ENCODE results near the gene CCDC14.

DNA sequence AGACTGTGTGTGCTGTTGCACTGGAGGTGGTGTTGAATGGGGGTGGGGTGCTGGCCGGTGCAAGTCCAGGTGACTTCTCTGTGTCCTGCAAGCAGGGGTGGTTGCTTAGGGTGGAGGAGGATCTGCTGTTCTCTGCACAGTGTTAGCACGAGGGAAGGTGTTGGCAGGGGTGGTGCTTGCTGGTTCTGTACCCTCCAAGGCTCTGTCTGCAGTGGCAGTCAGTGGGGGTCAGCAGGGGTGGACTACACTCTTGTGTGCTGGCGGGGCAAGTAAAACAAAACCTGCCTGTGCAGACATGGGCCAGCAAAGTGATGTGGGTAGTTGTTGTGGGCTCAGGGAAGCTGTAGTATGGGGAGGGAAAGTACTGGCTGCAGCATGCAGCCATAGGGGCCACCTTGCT, 25.4 kb upstream of the CCDC14 start:
- TF ChIP-seq TAF1 (IDR thresholded peaks at IDR 0.05; ENCODE audit: borderline replicate concordance, low read depth, low read length) = no peak
- no peak for TF ChIP-seq POLR2AphosphoS5 (IDR thresholded peaks at IDR 0.05; ENCODE audit: low read depth, low read length)
